Stimulated activated CD8-positive, alpha-beta memory T cell treated with anti-CD3 and anti-CD28 coated beads, Interleukin-4, amount 100 ng/mL, for 4 hours (primary cell): ENCODE measurements around the gene S100A10.

Experiments
- DNase-seq, 2 donors: peaks; one replicate each; pipeline ENCODE4 v3.0.0-alpha.2; 2020; ENCODE audit warnings: low read depth in 2 of 2, low spot score in 1 of 2

Gene S100A10

GRCh38 chr1:152013664-152014237 lies 20.1 kb upstream of the S100A10 start:
- DNase-seq: no peak

- DNase-seq: no peak
These were observed 16.0 kb upstream of the S100A10 start for GRCh38 chr1:152009691-152010090.

GRCh38 chr1:152007047-152007446 lies 13.4 kb upstream of the S100A10 start:
- DNase-seq: no peak

GRCh38 chr1:152005360-152005912 lies 11.8 kb upstream of the S100A10 start:
- no peak for DNase-seq

GRCh38 chr1:152003846-152004442 lies 10.3 kb upstream of the S100A10 start:
- DNase-seq: no peak

- DNase-seq: no peak
These were observed 9.3 kb upstream of the S100A10 start for GRCh38 chr1:152002960-152003359.

GRCh38 chr1:152001631-152002584 lies 8.2 kb upstream of the S100A10 start:
- peak; percentile 56 to 65 for DNase-seq

GRCh38 chr1:152000964-152001630 lies 7.4 kb upstream of the S100A10 start:
- no peak for DNase-seq

- DNase-seq: no peak
These were observed 5.1 kb upstream of the S100A10 start for GRCh38 chr1:151998611-151999362.

GRCh38 chr1:151997284-151997570 lies 3.6 kb upstream of the S100A10 start:
- DNase-seq: no peak

- no peak for DNase-seq
These were observed 2.1 kb upstream of the S100A10 start for GRCh38 chr1:151995774-151996173.

GRCh38 chr1:151994956-151995355 lies 1.3 kb upstream of the S100A10 start:
- DNase-seq: no peak

GRCh38 chr1:151993084-151993733 lies 450 bp downstream of the S100A10 start:
- DNase-seq: no peak

GRCh38 chr1:151992303-151993083 lies 1.2 kb downstream of the S100A10 start:
- peak in 1 of 2 donors; percentile 16 for DNase-seq

GRCh38 chr1:151991663-151992302 lies 1.9 kb downstream of the S100A10 start:
- DNase-seq: no peak

- no peak for DNase-seq
These were observed 2.8 kb downstream of the S100A10 start for GRCh38 chr1:151990856-151991198.

- DNase-seq: no peak
These were observed 3.4 kb downstream of the S100A10 start for GRCh38 chr1:151990058-151990855.

- DNase-seq: peak in 1 of 2 donors; percentile 28
These were observed 4.3 kb downstream of the S100A10 start for GRCh38 chr1:151989211-151989862.
